Hepatocyte (in vitro differentiated cells): ENCODE results near the gene VARS1.

Experiments used
- EZH2 ChIP-seq: fragments of 200-600 bp; sonication (generic); IDR thresholded peaks from 2 replicates; pipeline ENCODE4 v1.6.1; 2016; ENCODE audit warnings: antibody characterized with exemption, mild to moderate bottlenecking, borderline replicate concordance
- EZH2phosphoT487 ChIP-seq: fragments of 200-600 bp; sonication (generic); IDR thresholded peaks from one replicate; pipeline ENCODE4 v1.6.1; 2018; ENCODE audit warnings: antibody characterized with exemption, mild to moderate bottlenecking, low read depth, moderate library complexity; ENCODE audit not compliant: unreplicated experiment, severe bottlenecking
- TF ChIP-seq, protein P1 (sequence below): fragments of 200-600 bp; sonication (generic); IDR thresholded peaks from 2 replicates; pipeline ENCODE4 v1.5.1; 2016; ENCODE audit warnings: antibody characterized with exemption, mild to moderate bottlenecking; ENCODE audit not compliant: poor library complexity

DNA sequence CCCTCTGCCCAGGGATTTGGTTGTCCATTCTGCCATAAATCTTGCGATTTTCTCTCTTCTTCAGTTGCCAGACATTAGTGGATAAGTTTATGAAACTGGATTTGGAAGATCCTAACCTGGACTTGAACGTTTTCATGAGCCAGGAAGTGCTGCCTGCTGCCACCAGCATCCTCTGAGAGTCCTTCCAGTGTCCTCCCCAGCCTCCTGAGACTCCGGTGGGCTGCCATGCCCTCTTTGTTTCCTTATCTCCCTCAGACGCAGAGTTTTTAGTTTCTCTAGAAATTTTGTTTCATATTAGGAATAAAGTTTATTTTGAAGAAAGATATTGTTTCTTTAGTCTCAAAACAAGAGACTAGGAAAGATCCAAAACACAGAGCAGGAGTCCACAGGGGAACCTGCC lies 33.2 kb downstream of the VARS1 start, which contains the start of gene SAPCD1:
- no peak for TF ChIP-seq EZH2phosphoT487
- TF ChIP-seq, protein P1, sequence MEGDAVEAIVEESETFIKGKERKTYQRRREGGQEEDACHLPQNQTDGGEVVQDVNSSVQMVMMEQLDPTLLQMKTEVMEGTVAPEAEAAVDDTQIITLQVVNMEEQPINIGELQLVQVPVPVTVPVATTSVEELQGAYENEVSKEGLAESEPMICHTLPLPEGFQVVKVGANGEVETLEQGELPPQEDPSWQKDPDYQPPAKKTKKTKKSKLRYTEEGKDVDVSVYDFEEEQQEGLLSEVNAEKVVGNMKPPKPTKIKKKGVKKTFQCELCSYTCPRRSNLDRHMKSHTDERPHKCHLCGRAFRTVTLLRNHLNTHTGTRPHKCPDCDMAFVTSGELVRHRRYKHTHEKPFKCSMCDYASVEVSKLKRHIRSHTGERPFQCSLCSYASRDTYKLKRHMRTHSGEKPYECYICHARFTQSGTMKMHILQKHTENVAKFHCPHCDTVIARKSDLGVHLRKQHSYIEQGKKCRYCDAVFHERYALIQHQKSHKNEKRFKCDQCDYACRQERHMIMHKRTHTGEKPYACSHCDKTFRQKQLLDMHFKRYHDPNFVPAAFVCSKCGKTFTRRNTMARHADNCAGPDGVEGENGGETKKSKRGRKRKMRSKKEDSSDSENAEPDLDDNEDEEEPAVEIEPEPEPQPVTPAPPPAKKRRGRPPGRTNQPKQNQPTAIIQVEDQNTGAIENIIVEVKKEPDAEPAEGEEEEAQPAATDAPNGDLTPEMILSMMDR: no peak
- TF ChIP-seq EZH2: no peak
